ENCODE results near the gene CREB3.

The CREB3 gene

GRCh38 chr9:35769763-35770162, 37.3 kb downstream of the CREB3 start:
- H3K4me3 ChIP-seq (ENCODE audit: low read depth, low read length): no peak overlapping the region
- no peak for TF ChIP-seq CTCF (IDR thresholded peaks at IDR 0.05; ENCODE audit: insufficient read depth, low read depth, low read length, missing control alignments)
- DNase-seq (ENCODE audit: low read depth): no peak

GRCh38 chr9:35771075-35771433, 38.6 kb downstream of the CREB3 start:
- TF ChIP-seq CTCF (IDR thresholded peaks at IDR 0.05; ENCODE audit: insufficient read depth, low read depth, low read length, missing control alignments): no peak
- DNase-seq (ENCODE audit: low read depth): no peak
- H3K4me3 ChIP-seq (ENCODE audit: low read depth, low read length): no peak overlapping the region

- H3K4me3 ChIP-seq (ENCODE audit: low read depth, low read length): no peak overlapping the region
- no peak for DNase-seq (ENCODE audit: low read depth)
Measured at GRCh38 chr9:35771534-35771933, 39.1 kb downstream of the CREB3 start.

GRCh38 chr9:35771943-35772342, 39.5 kb downstream of the CREB3 start:
- no peak for DNase-seq (ENCODE audit: low read depth)
- no peak for TF ChIP-seq CTCF (IDR thresholded peaks at IDR 0.05; ENCODE audit: insufficient read depth, low read depth, low read length, missing control alignments)
- H3K4me3 ChIP-seq (ENCODE audit: low read depth, low read length): no peak overlapping the region

More at GRCh38 chr9:35771534-35771933, 39.1 kb downstream of the CREB3 start:
- TF ChIP-seq CTCF (IDR thresholded peaks at IDR 0.05; ENCODE audit: insufficient read depth, low read depth, low read length, missing control alignments): no peak

GRCh38 chr9:35774907-35775635, 42.6 kb downstream of the CREB3 start:
- H3K4me3 ChIP-seq (ENCODE audit: low read depth, low read length): no peak overlapping the region
- TF ChIP-seq CTCF (IDR thresholded peaks at IDR 0.05; ENCODE audit: insufficient read depth, low read depth, low read length, missing control alignments): no peak
- DNase-seq (ENCODE audit: low read depth): no peak

GRCh38 chr9:35776018-35776417, 43.6 kb downstream of the CREB3 start:
- no peak overlapping the region for H3K4me3 ChIP-seq (ENCODE audit: low read depth, low read length)
- DNase-seq (ENCODE audit: low read depth): peak; percentile 46
- no peak for TF ChIP-seq CTCF (IDR thresholded peaks at IDR 0.05; ENCODE audit: insufficient read depth, low read depth, low read length, missing control alignments)

GRCh38 chr9:35778496-35778895, 46.0 kb downstream of the CREB3 start:
- DNase-seq (ENCODE audit: low read depth): no peak
- H3K4me3 ChIP-seq (ENCODE audit: low read depth, low read length): no peak overlapping the region
- TF ChIP-seq CTCF (IDR thresholded peaks at IDR 0.05; ENCODE audit: insufficient read depth, low read depth, low read length, missing control alignments): no peak

Data from GM12865 (cell line).